PFSK-1 (cell line): ENCODE data around the gene BRWD1.

ENCODE experiments used
- FOXP2 ChIP-seq: optimal IDR thresholded peaks from 2 replicates; pipeline ENCODE3; 2011; ENCODE audit warnings: borderline replicate concordance, control low read depth, inconsistent platforms; ENCODE audit not compliant: insufficient read depth; ENCODE audit errors: extremely low read length, extremely low read depth
- POLR2AphosphoS5 ChIP-seq: IDR thresholded peaks from 2 replicates; pipeline ENCODE4 v1.6.1; 2012; ENCODE audit warnings: low read depth, mild to moderate bottlenecking, control low read depth, low read length, moderate library complexity
- SIN3A ChIP-seq: IDR thresholded peaks from 2 replicates; pipeline ENCODE4 v1.6.1; 2012; ENCODE audit warnings: mild to moderate bottlenecking, low read length, moderate library complexity, borderline replicate concordance; ENCODE audit not compliant: insufficient read depth
- TAF1 ChIP-seq: IDR thresholded peaks from 2 replicates; pipeline ENCODE4 v1.6.1; 2012; ENCODE audit warnings: low read length, control low read depth, borderline replicate concordance; ENCODE audit not compliant: insufficient read depth
- TF ChIP-seq, protein P1 (sequence below), 2 experiments: IDR thresholded peaks; 2 replicates each; pipeline versions ENCODE4 v1.6.1 to v1.8.0; 2011 to 2012; ENCODE audit warnings: low read depth in 2 of 2, low read length in 2 of 2, control low read depth in 1 of 2, inconsistent platforms in 1 of 2, mild to moderate bottlenecking in 1 of 2, moderate library complexity in 1 of 2; ENCODE audit not compliant: insufficient read depth in 1 of 2

DNA sequence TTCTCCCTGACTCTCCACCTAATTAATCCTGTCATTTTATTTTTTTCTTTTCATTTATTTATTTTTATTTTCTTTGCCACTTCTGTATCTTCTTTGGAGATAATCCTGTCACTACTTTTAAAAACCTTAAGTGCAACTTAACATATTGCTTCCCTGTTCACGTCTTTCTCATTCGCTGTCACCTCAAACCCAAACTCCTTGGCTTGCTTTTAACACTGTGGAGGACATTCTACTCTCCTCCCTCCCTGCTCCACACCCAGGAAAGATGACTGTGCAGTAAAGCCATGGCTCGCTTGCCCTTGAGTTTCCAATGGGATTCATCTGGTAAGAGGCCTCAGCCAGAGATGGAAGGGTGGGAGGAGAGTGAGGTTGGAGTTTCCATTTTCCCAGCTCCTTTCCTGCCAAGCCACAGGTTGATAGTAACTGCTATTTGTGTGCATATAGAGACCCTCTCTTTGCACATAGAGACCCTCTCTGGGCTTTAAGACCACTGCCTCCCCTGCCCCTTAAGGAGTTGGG lies 6.4 kb upstream of the BRWD1 start:
- TF ChIP-seq, protein P1, sequence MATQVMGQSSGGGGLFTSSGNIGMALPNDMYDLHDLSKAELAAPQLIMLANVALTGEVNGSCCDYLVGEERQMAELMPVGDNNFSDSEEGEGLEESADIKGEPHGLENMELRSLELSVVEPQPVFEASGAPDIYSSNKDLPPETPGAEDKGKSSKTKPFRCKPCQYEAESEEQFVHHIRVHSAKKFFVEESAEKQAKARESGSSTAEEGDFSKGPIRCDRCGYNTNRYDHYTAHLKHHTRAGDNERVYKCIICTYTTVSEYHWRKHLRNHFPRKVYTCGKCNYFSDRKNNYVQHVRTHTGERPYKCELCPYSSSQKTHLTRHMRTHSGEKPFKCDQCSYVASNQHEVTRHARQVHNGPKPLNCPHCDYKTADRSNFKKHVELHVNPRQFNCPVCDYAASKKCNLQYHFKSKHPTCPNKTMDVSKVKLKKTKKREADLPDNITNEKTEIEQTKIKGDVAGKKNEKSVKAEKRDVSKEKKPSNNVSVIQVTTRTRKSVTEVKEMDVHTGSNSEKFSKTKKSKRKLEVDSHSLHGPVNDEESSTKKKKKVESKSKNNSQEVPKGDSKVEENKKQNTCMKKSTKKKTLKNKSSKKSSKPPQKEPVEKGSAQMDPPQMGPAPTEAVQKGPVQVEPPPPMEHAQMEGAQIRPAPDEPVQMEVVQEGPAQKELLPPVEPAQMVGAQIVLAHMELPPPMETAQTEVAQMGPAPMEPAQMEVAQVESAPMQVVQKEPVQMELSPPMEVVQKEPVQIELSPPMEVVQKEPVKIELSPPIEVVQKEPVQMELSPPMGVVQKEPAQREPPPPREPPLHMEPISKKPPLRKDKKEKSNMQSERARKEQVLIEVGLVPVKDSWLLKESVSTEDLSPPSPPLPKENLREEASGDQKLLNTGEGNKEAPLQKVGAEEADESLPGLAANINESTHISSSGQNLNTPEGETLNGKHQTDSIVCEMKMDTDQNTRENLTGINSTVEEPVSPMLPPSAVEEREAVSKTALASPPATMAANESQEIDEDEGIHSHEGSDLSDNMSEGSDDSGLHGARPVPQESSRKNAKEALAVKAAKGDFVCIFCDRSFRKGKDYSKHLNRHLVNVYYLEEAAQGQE (IDR thresholded peaks at IDR 0.05; ENCODE audit: insufficient read depth in 1 of 2, low read depth in 2 of 2, low read length in 2 of 2), result no peak
- TF ChIP-seq POLR2AphosphoS5 (no peak), TAF1 (no peak), SIN3A (no peak), FOXP2 (no peak)
